ENCODE data around the gene FBXO39.
"Not testable (repeated sequence)": the region's sequence is repeated elsewhere in the genome, so short reads cannot be mapped to it uniquely, and the experiment has no call there.

The FBXO39 gene

DNA sequence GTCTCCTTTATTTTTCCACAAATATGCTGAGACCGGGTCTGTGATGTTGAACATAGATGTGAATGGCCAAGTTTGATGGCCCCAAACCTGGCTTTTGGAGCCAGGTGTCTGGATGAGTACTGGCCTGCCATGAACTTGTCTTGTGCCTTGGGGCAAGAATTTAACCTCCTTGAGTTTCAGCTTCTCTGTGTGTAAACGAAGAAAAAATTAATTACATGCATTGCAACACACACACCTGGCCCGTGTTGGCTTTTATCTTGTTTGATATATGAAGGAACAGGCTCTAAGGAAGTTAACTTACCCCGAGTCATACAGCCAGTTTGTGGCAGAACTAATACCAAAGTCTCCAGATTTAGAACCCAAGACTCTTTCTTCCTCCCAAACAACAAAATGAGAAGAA is 13.1 kb downstream of the FBXO39 start:
- no peak for DNase-seq (ENCODE audit: low spot score)

DNA sequence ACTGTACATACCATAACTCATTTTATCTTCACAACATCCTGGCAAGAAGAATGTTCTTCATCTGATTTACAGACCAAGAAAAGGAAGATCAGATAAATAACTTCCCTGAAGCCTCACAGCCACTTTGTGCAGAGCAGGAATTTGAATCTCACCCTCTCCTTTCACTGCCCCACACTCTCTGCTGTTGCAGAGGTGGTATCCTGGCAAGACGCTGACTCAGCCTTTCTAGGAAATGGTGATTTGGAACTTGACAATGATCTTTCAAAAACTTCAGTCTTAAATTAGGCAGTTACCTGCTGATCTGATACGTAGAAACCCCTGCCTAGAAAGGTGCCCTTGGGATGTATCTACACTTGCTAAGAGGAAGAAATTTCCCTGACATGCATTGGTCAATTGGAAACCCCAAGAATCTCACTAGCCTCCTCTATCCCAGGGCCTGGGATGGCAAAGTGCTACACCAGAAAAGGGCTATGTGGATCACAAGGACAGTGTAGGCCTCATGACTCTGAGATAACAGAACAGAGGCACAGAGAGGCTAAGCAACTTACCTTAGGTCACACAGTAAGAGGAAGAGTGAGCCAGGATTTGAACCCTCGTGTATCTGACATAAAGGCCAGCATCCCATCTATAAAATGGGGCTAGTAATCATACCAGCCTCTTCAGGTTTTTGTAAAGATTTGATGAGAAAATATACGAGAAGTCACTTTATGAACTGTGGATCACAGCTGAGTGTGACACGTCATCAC is 17.9 kb downstream of the FBXO39 start:
- DNase-seq (ENCODE audit: low spot score) = no peak

DNA sequence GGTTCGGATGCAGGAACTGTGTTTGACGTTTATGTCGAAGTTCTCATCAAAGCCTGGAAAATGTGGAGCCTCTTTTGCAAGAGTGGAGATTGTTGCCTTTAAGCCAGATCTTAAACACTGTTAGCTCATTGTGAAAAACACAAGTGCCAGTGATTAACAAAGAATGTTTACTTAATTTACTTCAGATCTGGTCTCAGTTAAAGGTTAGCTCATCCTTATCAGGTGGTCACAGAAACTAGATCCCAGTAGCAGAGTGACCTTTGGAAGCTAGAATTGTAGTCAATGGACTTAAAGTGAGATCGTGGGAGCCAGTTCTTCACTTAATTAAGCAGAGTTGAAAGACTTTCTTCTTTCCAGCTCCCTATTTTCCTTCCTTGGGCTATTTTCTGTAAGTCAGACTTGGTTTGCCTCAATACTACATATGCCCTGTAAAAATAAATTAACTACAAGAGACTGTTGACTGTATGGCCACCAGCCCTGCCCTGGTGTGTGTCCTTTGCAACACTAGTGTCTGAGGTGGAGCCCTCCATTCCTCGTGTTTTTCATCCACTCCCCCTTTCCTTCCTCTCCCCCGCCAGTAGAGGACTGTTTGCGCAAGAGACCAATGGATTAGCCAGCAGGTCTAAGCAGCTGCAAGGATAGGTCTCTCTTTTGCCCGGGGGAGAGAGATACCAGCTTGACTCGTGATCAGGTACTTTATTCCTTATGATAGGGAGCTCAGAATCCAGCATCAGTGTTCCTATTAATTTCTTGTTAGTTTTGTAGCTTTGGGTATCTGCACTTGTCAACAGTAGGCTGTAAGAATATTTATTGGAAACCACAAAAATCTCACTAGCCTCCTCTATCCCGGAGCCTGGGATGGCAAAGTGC is 20.2 kb downstream of the FBXO39 start:
- no peak for DNase-seq (ENCODE audit: low spot score)

DNA sequence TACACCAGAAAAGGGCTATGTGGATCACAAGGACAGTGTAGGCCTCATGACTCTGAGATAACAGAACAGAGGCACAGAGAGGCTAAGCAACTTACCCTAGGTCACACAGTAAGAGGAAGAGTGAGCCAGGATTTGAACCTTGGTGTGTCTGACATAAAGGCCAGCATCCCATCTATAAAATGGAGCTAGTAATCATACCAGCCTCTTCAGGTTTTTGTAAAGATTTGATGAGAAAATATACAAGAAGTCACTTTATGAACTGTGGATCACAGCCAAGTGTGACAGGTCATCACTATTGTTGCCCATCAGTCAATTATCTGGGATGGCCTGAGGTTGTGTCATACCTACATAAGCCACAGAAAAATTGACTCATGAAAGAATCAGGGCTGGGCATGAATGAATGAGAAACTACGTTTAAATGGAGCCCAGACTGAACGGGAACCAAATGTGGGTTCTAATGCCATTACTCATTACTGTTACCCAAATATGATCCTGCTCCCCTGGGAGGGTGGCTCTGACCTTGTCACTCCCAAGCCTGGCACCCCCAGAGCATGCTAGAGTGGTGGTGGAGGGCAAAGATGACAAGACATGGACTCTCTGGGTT is 21.0 kb downstream of the FBXO39 start:
- DNase-seq (ENCODE audit: low spot score) = no peak

DNA sequence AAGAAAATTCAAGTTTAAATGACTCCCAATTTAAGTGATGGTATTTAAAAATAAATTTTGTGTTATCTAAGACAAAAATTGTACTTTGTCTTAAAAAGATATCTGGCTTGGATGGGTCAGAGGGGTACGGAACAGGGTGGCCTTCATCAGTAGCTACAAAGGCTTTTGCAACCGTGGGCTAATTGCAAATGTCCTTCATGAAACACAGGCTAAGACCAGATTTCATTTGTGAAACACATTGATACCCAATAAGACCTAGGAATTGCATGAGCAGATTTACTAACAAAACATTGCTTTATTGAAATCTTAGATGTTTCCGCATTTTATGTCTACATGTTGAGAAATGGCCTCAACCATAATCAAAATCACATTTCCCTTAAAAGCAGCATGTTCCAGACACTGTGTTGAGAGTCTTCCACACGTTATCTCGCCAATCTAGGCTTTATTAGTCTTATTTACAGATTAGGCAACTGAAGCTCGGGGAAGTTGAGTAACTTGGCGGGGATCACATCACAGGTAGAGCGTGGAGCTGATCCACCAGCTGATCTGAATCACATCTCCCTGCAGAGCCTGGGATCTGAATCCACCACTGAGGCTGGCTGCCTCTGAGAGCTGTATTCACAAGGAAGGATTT is 21.8 kb downstream of the FBXO39 start:
- DNase-seq (ENCODE audit: low spot score) = no peak

DNA sequence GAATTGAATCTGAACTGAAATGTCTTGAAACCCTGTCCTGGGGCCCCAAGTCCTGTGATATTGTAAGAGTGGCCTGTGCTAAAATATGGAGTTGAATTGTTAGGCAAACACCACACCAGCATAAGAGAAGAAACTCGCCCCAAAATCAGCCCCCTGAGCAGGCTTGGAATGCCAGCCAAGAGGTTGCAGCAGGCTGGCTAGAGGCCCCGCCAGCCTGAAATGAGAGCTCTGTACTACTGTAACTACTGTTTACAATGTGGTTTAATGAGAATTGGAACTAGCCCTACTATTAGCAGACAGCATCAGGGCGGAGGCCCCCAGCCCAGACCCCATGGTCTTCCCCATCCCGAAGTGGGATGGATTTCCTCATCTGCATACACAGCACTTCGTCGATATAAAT is 23.7 kb downstream of the FBXO39 start:
- DNase-seq (ENCODE audit: low spot score) = no peak

DNA sequence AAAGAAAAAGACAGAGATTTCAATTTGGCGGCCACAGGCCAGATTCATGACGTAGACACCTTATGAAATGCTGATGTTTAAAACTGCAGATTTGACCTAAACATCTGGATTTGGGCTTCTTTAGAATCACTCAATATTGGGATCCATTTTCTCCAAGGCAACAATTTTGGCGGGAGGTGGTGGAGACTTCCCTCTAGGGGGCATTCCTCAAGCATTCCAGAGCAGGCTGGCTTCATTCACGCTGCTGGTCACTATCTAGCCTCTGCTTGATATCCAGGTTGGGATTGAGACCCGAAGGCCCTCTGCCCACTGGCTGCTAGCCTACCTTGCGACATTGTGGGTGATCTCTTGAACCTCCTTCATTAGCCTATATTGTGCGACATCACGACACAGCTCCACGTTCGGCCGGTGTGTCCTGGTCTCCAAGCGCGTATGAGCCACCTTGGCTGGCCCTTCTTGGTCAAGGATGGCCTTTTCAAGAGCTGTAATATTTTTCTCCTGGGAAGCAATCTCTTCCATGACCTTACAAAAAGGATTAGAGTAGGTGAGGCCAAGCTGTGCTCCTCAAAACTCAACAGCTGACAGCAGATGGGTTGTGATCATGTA is 24.5 kb downstream of the FBXO39 start:
- no peak for DNase-seq (ENCODE audit: low spot score)

DNA sequence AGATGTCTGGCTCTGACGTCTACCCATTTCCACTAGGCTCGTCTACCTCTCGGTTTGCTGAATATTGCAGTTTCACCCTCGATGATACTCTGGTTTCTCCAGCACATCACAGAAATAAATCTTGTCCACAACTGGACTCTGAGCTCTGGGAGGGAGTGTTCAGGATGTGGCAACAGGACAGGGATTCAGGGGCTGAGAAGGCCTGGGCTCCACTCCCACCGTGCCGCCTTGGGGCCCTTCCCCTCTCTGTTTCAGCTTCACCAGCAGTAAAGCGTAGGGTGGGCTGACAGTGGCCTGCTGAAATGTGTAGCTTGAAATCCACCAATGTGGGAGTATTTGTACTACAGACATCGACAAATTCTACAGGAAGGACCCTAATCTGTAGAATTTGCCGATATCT is 35.5 kb downstream of the FBXO39 start:
- no peak for DNase-seq (ENCODE audit: low spot score)

DNA sequence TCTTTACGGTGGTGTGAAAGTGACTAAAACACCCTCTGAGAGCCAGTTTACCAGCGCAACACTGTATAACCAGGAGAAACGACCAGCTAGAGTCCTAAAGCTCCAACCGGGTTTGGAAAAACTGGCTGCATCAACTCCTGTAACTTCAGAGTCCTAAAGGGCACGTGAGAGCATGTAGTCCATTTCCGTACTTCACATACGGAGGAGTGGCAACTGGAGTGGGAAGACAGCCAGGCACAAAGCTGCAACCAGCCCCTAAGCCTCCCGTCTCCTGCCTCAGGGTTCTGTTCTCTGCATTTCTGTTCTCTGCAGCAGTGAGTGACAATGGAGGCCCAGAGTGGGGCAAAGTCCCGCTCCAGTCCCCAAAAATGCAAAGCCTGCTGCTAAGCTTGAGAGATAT is 36.3 kb downstream of the FBXO39 start:
- no peak for DNase-seq (ENCODE audit: low spot score)

DNA sequence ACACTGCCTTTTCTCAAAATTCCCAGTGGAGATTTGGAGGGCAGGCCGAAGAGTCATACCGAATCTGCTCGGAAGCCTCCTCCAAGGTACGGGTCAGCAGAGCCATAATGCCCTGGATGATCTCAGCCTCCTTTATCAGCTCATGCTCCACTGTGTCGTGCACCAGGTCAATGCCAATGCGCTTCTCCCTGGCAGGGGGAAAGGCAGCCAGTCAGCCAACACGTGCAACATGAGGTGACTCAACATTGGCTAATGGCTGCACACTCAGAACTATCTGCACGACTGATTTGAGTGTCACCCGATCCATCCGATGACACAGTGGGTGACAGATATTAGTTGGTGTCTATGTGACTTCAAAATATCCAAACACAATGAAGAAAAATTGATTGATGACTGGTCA is 39.8 kb downstream of the FBXO39 start:
- no peak for DNase-seq (ENCODE audit: low spot score)

DNA sequence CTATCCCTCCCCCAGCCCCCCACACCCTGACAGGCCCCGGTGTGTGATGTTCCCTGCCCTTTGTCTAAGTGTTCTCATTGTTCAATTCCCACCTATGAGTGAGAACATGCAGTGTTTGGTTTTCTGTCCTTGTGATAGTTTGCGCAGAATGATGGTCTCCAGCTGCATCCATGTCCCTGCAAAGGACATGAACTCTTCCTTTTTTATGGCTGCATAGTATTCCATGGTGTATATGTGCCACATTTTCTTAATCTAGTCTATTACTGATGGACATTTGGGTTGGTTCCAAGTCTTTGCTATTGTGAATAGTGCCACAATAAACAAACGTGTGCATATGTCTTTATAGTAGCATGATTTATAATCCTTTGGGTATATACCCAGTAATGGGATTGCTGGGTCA is 40.4 kb downstream of the FBXO39 start:
- DNase-seq (ENCODE audit: low spot score) = not testable (repeated sequence)

DNA sequence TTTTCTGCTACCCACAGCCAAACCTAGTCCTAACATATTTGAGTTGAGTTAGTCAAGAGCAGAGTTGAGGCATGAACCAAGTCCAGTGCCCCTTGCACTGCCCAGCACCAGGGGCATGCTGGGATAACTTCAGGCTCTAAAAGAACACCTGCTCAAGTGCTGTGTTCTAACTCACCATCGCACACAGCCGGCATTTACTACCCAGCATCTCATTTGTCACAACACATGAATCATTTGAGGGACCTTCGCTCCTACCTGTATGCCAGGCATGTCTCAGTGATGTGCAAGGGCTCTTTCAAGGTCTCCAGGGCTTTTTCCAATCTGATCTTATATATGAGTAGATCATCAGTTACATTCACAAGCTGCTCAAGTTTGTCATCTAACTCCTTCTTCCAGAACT is 42.9 kb downstream of the FBXO39 start:
- no peak for DNase-seq (ENCODE audit: low spot score)

DNA sequence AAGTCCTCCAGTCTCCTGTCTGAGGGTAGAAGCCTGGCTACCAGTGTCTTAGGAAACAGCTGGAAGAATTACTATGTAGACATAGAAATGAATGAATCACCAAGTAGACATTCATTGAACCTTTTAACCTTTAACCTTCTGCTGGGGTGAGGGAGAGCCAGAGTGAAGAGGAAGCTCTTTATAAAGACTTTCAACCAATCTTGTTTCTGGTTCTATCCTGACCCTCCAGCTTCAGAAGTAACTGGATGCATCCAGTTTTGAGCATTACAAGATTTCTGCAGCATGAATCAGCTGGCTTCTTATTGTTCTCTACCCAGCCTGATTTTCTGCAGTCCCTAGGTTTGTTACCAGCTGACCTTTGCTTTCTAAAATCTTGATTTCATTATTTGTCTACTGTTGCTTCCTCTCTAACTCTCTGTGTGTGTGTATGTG is 47.0 kb downstream of the FBXO39 start:
- no peak for DNase-seq (ENCODE audit: low spot score)

DNA sequence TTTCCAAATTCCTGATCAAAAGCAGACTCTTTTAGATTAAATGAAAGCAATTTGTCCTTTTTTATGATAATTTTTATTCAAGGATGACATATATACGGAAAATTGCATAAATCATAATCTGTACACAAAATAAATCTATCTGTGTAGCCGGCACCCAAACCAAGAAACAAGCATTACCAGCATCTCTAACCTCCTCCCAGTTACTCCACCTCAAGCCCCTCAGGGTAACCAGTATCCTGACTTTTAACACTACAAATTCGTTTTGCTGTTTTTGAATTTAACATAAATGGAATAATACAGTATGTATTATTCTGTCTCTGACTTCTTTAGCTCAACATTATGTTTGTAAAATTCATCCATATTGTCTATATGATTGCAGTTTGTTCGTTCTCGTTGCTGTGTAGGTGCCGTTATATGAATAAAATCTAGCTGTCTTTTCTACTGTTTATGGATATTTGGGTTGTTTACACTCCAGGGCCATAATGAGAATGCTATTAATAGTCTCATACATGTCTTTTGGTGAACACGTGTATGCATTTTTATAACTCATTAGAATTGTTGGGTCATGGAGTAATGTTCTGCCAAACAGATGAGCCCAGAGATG is 54.5 kb downstream of the FBXO39 start:
- no peak for DNase-seq (ENCODE audit: low spot score)

DNA sequence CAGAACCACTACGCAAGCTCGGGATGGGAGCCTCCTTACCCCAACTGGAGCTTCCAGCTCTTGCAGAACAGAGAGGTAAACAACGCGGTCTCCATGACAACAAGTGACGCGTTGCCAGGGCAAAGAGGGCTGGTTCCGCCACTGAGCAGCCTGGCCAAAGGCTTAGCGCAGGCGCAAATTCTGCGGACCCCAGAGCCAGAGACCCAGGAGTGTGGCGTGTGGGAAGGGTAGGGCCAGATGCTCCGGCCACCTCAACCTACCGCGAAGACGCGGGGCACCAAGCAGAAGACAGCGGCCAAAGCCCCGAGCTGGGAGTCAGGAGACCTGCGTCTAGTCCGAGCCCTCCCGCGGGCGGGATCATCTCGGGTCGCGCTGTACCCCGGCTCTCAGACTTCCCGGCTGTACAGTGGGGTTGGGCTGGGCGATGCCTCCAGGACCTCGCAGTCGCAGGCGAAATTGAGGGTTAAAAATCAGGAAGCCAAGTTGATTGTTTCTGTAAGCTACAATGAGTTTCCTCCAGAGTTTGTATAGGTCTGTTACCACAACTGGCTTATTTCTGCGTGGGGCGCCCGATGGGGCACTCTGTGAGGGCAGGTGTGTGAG is 55.7 kb downstream of the FBXO39 start, which contains the start of gene TEKT1:
TSS of gene TEKT1 (minus strand) at position 69 of the 603 bp plus-strand sequence. CDS start 1,353 bp downstream, outside the sequence.
- no peak for DNase-seq (ENCODE audit: low spot score)

Small RNA genes lying within 50 kb of the gene (small RNA-seq; reads per million reads assigned to genes)
- gene AC004706.2 = 0 reads per million in 2 experiments
